NB4 (cell line): ENCODE results near the gene RNF152.

Source experiments
- CTCF ChIP-seq: IDR thresholded peaks from one replicate; pipeline ENCODE4 v1.5.1; 2012; ENCODE audit warnings: low read depth, low read length
- POLR2A ChIP-seq: IDR thresholded peaks from 2 replicates; pipeline ENCODE4 v1.6.1; 2011; ENCODE audit warnings: mild to moderate bottlenecking; ENCODE audit not compliant: insufficient read length; ENCODE audit errors: extremely low read depth

DNA sequence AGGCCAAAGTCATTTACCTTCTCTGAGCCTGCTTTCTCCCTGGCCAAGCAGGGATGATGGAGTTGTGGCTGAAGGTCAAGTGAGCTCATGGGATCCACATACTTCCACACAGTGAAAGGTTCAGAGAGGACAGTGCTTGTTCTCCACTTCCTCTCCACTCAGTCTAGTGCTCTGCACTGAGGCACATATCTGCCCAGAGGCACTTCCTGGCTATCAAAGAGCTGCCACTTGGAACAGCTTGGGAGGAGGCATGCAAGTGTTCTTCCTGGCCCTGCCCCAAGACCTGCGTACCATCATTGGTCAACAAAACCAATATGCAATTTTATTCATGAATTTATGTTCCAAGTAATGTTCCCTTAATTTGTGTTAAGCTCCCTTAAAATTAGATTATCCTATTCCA, 71.9 kb downstream of the RNF152 start:
- TF ChIP-seq CTCF, result no peak
- no peak for TF ChIP-seq POLR2A
